GM21423 (cell line): ENCODE data around the gene HMBS.
"Not testable (repeated sequence)": the region's sequence is repeated elsewhere in the genome, so short reads cannot be mapped to it uniquely, and the experiment has no call there.

Source experiments
- ATAC-seq: cut with Tn5 transposase; IDR thresholded peaks from one replicate; pipeline ENCODE4 v1.9.1; 2021; ENCODE audit warnings: mild to moderate bottlenecking, moderate library complexity; ENCODE audit not compliant: unreplicated experiment

The HMBS gene

DNA sequence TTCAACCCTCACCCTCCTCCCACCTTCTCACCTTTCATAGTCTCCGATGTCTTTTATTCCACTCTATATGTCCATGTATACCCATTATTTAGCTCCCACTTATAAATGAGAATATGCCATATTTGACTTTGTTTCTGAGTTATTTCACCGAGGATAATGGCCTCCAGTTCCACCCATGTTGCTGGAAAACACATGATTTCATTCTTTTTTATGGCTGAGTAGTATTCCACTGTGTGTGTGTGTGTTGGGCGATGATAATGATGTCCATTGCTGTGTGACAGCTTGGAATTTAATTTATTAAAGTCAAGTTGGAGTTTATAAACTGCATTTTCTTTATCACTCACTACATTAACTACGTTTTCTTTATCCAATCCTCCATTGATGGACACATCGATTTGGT lies 33.5 kb downstream of the HMBS start:
- ATAC-seq, result no peak

DNA sequence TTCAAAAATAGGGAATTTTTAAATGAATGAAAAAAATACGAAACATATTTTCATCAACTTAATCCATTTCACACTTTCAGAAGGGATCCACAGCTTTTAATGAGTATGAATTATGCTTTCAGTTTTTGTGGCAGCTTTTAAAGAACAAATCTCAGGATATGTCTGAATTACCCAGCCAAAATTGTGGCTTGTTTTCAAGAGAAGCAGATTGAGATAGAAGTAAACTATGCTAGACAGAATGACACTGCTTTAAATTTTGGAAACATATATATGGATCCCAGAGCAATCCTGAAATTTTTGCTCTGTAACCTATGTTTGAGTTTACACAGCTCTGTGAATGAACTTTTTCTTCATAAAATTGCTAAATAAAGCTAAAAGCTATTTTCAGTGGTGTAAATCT lies 34.3 kb downstream of the HMBS start:
- no peak for ATAC-seq

DNA sequence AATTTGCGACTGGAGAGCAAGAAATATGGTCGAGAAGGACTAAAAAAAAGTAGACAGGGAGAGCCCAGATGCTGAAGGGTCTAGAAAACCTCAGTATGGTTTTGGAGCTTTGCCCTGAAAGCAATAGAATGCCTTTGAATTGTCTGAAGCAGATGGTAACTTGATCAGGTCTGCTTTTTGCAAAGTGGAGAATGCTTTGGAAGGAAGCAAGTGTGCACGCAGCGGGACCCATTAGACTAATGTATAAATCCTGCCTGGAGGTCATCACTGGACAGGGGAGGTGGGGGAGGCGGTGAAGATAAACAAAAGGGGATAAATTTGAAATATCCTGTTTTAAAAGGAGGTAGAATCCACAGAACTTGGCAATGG lies 35.9 kb downstream of the HMBS start:
- ATAC-seq, result no peak

DNA sequence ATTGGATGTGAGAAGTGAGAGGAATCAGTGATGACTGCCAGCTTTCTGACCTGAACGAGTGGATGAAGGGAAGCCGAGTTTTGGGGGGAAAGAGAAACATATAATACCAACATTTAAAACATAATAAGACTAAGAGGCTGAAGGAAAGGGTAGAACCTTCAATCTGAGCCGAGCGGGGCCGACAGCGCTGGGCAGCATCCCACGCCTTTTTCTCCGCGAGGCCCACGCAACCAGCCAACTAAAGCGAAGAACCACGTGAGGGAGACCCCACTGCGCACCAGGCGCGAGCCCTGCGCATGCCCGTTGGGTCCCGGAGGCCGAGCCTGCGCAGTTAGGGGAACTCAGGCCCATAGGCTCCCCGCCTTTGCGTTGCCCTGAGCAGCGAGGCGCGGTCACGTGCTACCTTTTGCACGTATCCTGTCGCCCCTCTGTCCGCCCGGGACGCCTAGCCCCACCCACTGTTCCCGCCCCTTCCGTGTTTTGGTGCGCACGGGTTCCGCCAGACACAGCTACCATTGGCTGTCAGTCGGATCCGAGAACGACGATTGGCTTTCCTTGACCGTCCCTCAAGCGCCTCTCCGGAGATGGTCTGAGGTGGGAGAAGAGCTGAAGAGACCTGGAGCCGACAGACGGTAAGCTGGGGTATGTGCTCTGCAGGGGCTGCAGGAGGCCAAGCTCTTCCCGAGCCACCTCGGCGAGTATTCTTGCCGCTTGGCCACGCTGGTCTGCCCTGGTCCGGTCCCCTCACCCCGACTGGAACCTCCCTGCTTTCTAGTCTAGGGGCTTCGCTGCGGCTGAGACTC lies 36.5 kb downstream of the HMBS start, which contains the start of gene HINFP:
Gene HINFP, plus strand, starts transcription at position 573 of the 803 bp plus-strand sequence. CDS start 5,365 bp downstream, outside the sequence.
- peak; percentile 96 for ATAC-seq

DNA sequence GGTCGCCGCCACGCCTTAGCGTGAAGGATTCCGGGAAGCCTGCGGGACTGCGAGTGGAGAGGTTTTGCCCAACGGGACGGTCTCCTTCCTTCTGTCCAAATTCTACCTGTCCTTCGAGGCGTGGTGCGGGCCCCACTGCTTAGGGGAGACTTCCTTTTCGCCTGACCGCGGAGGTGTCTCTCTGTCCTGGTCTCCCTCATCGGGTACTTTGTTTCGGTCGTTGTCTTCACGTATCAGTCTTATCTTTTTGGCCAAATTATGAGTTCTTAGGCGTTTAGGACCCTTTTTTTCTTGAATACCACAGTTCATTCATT lies 37.1 kb downstream of the HMBS start:
- ATAC-seq, result peak; percentile 6

DNA sequence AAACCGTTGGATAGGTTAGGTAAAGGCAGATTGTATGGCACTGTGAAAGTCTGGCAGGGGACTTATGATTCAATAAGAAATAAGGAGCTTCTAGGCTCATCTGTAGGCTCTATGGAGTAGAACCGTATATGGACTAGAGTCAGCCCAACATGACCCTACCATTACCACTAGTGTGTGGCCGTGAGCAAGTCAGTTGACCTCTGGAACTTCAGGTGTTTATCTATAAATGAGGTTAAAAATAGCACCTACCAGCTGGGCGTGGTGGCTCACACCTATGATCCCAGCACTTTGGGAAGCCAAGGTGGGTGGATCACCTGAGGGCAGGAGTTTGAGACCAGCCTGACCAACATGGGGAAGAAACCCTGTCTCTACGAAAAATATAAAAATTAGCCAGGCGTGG lies 41.1 kb downstream of the HMBS start:
- ATAC-seq, result no peak

DNA sequence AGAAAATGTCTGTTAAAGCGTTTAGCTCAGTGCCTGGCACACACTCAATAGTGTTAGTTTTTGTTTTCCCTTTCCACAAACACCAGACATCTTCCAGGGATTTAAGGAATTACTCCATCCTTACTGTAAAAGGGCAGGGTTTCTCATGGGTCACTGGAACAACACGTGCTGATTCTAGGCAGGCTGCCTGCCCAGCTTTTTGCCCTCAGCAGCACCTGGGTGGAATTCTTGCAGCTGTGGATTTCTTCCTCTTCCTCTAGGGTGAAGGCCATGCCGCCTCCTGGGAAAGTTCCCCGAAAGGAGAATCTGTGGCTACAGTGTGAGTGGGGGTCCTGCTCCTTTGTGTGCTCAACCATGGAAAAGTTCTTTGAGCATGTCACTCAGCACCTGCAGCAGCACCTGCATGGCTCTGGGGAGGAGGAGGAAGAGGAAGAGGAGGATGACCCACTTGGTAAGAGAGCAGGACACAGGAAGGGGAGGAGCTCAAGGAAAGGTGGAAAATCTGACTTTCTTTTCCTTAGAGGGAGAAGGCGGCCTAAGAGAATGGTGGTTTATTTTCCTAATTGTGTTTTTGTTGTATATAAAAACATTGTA lies 42.1 kb downstream of the HMBS start:
- ATAC-seq, result no peak

DNA sequence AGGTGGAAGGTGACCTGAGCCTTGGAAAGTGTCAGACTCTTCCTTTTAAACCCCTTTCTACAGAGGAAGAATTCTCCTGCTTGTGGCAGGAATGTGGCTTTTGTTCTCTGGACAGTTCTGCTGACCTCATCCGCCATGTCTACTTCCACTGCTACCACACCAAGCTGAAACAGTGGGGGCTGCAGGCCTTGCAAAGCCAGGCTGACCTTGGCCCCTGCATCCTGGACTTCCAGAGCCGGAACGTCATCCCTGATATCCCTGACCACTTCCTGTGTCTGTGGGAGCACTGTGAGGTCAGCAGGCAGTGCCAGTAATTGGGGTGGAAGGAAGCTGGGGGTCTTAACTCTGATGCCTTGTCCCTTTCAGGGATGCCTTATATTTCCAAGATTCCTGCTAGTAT lies 46.0 kb downstream of the HMBS start:
- no peak for ATAC-seq

DNA sequence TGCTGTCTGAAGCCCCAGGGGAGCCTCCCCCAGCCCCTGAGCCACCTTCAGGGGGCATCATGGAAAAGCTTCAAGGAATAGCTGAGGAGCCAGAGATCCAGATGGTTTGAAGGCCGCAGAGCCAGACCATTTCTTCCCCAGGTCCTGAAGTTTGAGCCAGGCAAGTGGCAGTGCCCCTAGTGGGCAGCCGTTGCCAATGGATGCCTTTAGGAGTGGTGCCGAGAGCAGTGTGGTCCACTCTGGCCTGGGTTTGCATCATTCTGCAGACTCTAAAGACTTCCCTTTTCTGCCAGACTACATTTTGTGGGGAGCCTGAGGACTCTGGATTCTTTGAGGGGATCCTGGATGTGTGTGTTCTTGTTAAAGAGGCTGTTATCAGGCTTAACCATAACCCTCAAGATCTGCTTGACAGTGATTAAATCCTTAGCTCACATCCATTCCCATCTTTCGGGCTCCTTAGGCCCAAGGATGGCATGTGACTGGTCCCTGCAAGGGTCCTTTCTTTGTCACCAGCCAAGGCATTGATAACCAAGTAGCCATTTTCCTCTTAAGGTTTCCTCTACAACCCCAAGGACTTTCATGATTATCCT lies 49.8 kb downstream of the HMBS start:
- ATAC-seq, result no peak

DNA sequence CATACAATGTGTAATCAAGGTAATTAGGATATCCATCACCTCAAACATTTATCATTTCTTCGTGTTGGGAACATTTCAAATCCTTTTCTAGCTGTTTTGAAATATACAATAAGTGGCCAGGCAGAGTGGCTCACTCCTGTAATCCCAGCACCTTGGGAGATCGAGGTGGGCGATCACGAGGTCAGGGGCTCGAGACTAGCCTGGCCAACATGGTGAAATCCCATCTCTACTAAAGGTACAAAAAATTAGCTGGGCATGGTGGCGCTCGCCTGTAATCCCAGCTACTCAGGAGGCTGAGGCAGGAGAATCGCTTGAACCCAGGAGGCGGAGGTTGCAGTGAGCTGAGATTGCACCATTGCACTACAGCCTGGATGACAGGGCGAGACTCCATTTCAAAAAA lies 54.6 kb downstream of the HMBS start:
- not testable (repeated sequence) for ATAC-seq
